Loucy (cell line): ENCODE data around the gene HAGH.

Experiments
- H2AFZ ChIP-seq: fragments of 200-600 bp; sonication (generic); 2 replicates; pipeline ENCODE4 v1.6.0; 2016; ENCODE audit warnings: antibody characterized with exemption, mild to moderate bottlenecking, low read length, moderate library complexity
- H3F3A ChIP-seq: fragments of 200-600 bp; 2 replicates; pipeline ENCODE4 v1.6.0; 2016; ENCODE audit warnings: antibody characterized with exemption, low read depth, mild to moderate bottlenecking
- H3K27me3 ChIP-seq: fragments of 200-600 bp; sonication (generic); 2 replicates; pipeline ENCODE4 v1.6.1; 2014; ENCODE audit warnings: low read length, mild to moderate bottlenecking; ENCODE audit not compliant: insufficient read depth, poor library complexity, severe bottlenecking
- H3K36me3 ChIP-seq: fragments of 200-600 bp; sonication (generic); 2 replicates; pipeline ENCODE4 v1.6.1; 2016; ENCODE audit warnings: low read length; ENCODE audit not compliant: insufficient read depth
- H3K4me1 ChIP-seq: fragments of 200-600 bp; sonication (generic); 2 replicates; pipeline ENCODE4 v1.5.1; 2014; ENCODE audit warnings: low read length, mild to moderate bottlenecking; ENCODE audit not compliant: insufficient read depth, poor library complexity, severe bottlenecking
- H3K4me2 ChIP-seq: fragments of 200-600 bp; sonication (generic); 2 replicates; pipeline ENCODE4 v1.6.0; 2014; ENCODE audit warnings: antibody characterized with exemption, low read length, low read depth, mild to moderate bottlenecking; ENCODE audit not compliant: poor library complexity, severe bottlenecking
- H3K4me3 ChIP-seq: fragments of 200-600 bp; sonication (generic); 2 replicates; pipeline ENCODE4 v1.5.1; 2014; ENCODE audit warnings: low read length, mild to moderate bottlenecking, mixed read lengths; ENCODE audit not compliant: poor library complexity, severe bottlenecking
- H3K79me2 ChIP-seq: fragments of 200-600 bp; sonication (generic); 2 replicates; pipeline ENCODE4 v1.6.1; 2014; ENCODE audit warnings: low read length; ENCODE audit not compliant: insufficient read depth
- H3K9ac ChIP-seq: fragments of 200-600 bp; sonication (generic); 2 replicates; pipeline ENCODE4 v1.6.0; 2014; ENCODE audit warnings: mild to moderate bottlenecking, low read depth, low read length, moderate library complexity; ENCODE audit not compliant: poor library complexity, severe bottlenecking
- H3K9me2 ChIP-seq: fragments of 200-600 bp; sonication (generic); replicated peaks from 2 replicates; pipeline ENCODE4 v1.6.1; 2016; ENCODE audit warnings: low read depth, low read length, mixed read lengths
- H3K9me3 ChIP-seq: fragments of 200-600 bp; sonication (generic); 2 replicates; pipeline ENCODE4 v1.6.1; 2014; ENCODE audit warnings: mild to moderate bottlenecking, antibody characterized with exemption, low read length, low read depth; ENCODE audit not compliant: insufficient read depth
- H4K20me1 ChIP-seq: fragments of 200-600 bp; sonication (generic); 2 replicates; pipeline ENCODE4 v1.6.0; 2014; ENCODE audit warnings: antibody characterized with exemption, low read length, mild to moderate bottlenecking; ENCODE audit not compliant: insufficient read depth, poor library complexity, severe bottlenecking
- CTCF ChIP-seq: fragments of 200-600 bp; sonication (generic); conservative IDR thresholded peaks from 2 replicates; pipeline ENCODE4 v1.5.1; 2014; ENCODE audit warnings: mild to moderate bottlenecking, antibody characterized with exemption, low read length
- EZH2phosphoT487 ChIP-seq: fragments of 200-600 bp; IDR thresholded peaks from 2 replicates; pipeline ENCODE4 v1.6.1; 2018; ENCODE audit warnings: antibody characterized with exemption, mild to moderate bottlenecking, moderate library complexity, borderline replicate concordance

Gene HAGH

GRCh38 chr16:1770328-1771187 lies 56.1 kb downstream of the HAGH start:
- no peaks in the 10 kb centered on the region for H3K9me2 ChIP-seq
- H3K79me2 ChIP-seq: peaks cover 23% of the 10 kb centered on the region; the same call in 1 of the 2 replicates
- no peaks in the 10 kb centered on the region for H3K27me3 ChIP-seq
- no peak for TF ChIP-seq CTCF
- TF ChIP-seq EZH2phosphoT487: no peak
- H3K9ac ChIP-seq: peak overlapping the region; percentile 86
- peak overlapping the region; percentile 85 for H3K4me2 ChIP-seq
- no peaks in the 10 kb centered on the region for H3K9me3 ChIP-seq
- H4K20me1 ChIP-seq: peaks cover 10% of the 10 kb centered on the region
- H3K4me1 ChIP-seq: no peaks in the 10 kb centered on the region
- H3K36me3 ChIP-seq: no peaks in the 10 kb centered on the region
- H3K4me3 ChIP-seq: peak overlapping the region; percentile 95
- no peaks in the 10 kb centered on the region for H3F3A ChIP-seq
- no peak overlapping the region for H2AFZ ChIP-seq

GRCh38 chr16:1769402-1770300 lies 57.0 kb downstream of the HAGH start:
- Histone ChIP-seq H3K9me3 (no peaks in the 10 kb centered on the region), H3K79me2 (peaks cover 22% of the 10 kb centered on the region; the same call in 1 of the 2 replicates), H3K9ac (no peak overlapping the region), H3K36me3 (no peaks in the 10 kb centered on the region), H3K4me3 (no peak overlapping the region), H4K20me1 (peaks cover 10% of the 10 kb centered on the region), H2AFZ (no peak overlapping the region), H3K4me2 (no peak overlapping the region), H3K27me3 (no peaks in the 10 kb centered on the region), H3K9me2 (no peaks in the 10 kb centered on the region), H3K4me1 (no peaks in the 10 kb centered on the region), H3F3A (no peaks in the 10 kb centered on the region)
- TF ChIP-seq CTCF (no peak), EZH2phosphoT487 (no peak)

GRCh38 chr16:1768767-1769401 lies 57.7 kb downstream of the HAGH start:
- Histone ChIP-seq H3K27me3 (no peaks in the 10 kb centered on the region), H3K9ac (no peak overlapping the region), H3F3A (no peaks in the 10 kb centered on the region), H3K4me2 (no peak overlapping the region), H3K4me3 (no peak overlapping the region), H3K79me2 (peaks cover 14% of the 10 kb centered on the region; the same call in 1 of the 2 replicates), H4K20me1 (peaks cover 4% of the 10 kb centered on the region), H3K4me1 (no peaks in the 10 kb centered on the region), H3K9me2 (no peaks in the 10 kb centered on the region), H2AFZ (no peak overlapping the region), H3K9me3 (no peaks in the 10 kb centered on the region), H3K36me3 (no peaks in the 10 kb centered on the region)
- TF ChIP-seq EZH2phosphoT487: no peak
- no peak for TF ChIP-seq CTCF
